ENCODE data around the gene C12orf43. TPM values are rescaled to one million over a fixed set of nuclear protein-coding genes. Genes with fewer than 3 reads are reported as not detected.
"Not testable (repeated sequence)": the region's sequence is repeated elsewhere in the genome, so short reads cannot be mapped to it uniquely, and the experiment has no call there.

Gene C12orf43
- total RNA-seq, 1 donor from 2014 or later: 21.2 TPM

- Mint-ChIP-seq H3K4me1 (ENCODE audit: unreplicated experiment) (no peaks in the 10 kb centered on the region), H3K27ac (peak overlapping the region; percentile 50), H3K36me3 (no peaks in the 10 kb centered on the region), H3K9me3 (no peaks in the 10 kb centered on the region), H3K4me3 (no peak overlapping the region), H3K27me3 (peaks cover 36% of the 10 kb centered on the region)
- TF ChIP-seq CTCF (conservative IDR thresholded peaks at IDR 0.05): no peak
- DNase-seq (ENCODE audit: extremely low spot score, unreplicated experiment): no peak
Measured at GRCh38 chr12:121048442-121048841, 32.2 kb upstream of the C12orf43 start.

GRCh38 chr12:121047400-121047799 lies 31.1 kb upstream of the C12orf43 start:
- peaks cover 46% of the 10 kb centered on the region for H3K27me3 Mint-ChIP-seq
- not testable (repeated sequence) for H3K36me3 Mint-ChIP-seq; H3K9me3 Mint-ChIP-seq; DNase-seq (ENCODE audit: extremely low spot score, unreplicated experiment); H3K27ac Mint-ChIP-seq; H3K4me3 Mint-ChIP-seq; H3K4me1 Mint-ChIP-seq (ENCODE audit: unreplicated experiment)

DNA sequence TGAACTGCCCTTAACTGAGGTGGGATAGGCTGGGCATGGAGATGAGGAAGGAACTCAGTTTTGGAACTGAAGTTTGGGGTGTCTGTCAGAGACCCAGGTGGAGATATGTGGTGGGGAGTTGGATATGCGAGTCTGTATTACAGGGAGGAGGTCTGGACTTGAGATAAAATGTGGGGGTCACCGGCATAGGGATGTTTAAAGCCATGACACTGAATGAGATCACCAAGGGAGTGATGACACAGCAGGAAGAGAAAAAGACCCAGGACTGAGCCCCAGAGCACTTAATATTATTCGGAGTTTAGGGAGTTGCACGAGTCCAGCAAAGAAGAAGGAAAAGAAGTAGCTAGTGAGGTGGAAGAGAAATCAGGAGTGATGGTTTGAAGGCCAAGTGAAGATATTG lies 26.8 kb upstream of the C12orf43 start:
- no peaks in the 10 kb centered on the region for H3K9me3 Mint-ChIP-seq
- H3K4me1 Mint-ChIP-seq (ENCODE audit: unreplicated experiment): no peaks in the 10 kb centered on the region
- peaks cover 55% of the 10 kb centered on the region for H3K27me3 Mint-ChIP-seq
- no peak for DNase-seq (ENCODE audit: extremely low spot score, unreplicated experiment)
- H3K27ac Mint-ChIP-seq: no peak overlapping the region
- H3K4me3 Mint-ChIP-seq: no peak overlapping the region
- no peaks in the 10 kb centered on the region for H3K36me3 Mint-ChIP-seq
- TF ChIP-seq CTCF (conservative IDR thresholded peaks at IDR 0.05): no peak

GRCh38 chr12:121038861-121039668 lies 22.8 kb upstream of the C12orf43 start, which contains the start of gene OASL:
Gene OASL (minus strand): TSS chr12:121039246. CDS start chr12:121038971, 275 bp downstream.
- TF ChIP-seq CTCF (conservative IDR thresholded peaks at IDR 0.05): no peak
- no peaks in the 10 kb centered on the region for H3K36me3 Mint-ChIP-seq
- no peak for DNase-seq (ENCODE audit: extremely low spot score, unreplicated experiment)
- peaks cover 45% of the 10 kb centered on the region for H3K27me3 Mint-ChIP-seq
- no peak within 1 kb of the TSS for H3K27ac Mint-ChIP-seq
- H3K4me1 Mint-ChIP-seq (ENCODE audit: unreplicated experiment): no peaks in the 10 kb centered on the region
- H3K4me3 Mint-ChIP-seq: no peak within 1 kb of the TSS
- H3K9me3 Mint-ChIP-seq: no peaks in the 10 kb centered on the region

DNA sequence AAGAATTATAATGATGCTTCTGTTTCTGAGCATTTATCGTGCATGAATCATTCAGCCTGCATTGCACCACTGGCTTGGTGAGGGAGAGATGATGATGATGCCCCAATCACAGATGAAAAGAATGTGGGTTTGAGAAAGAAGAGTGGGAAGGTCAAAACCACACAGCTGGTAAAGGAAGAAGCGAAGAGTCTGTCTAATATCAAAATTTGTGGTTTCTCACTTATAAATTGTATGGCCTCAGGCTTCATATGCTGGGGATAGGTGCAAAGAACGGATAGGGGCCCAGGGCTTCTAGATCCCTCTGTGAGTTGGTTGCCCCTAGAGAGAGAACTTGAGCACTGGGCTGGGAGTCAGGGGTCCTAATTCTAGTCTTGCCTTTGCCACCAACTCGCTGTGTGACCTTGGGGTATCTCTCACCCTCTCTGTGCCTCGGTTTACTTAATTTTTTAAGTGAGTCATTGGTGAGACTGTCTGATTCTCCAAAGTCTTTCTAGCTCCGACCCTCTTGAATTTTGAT lies 20.6 kb upstream of the C12orf43 start:
- TF ChIP-seq CTCF (conservative IDR thresholded peaks at IDR 0.05): no peak
- Mint-ChIP-seq H3K4me3 (no peak overlapping the region), H3K36me3 (no peaks in the 10 kb centered on the region), H3K4me1 (ENCODE audit: unreplicated experiment) (no peaks in the 10 kb centered on the region), H3K27ac (no peak overlapping the region), H3K9me3 (no peaks in the 10 kb centered on the region), H3K27me3 (peaks cover 25% of the 10 kb centered on the region)
- DNase-seq (ENCODE audit: extremely low spot score, unreplicated experiment): no peak

DNA sequence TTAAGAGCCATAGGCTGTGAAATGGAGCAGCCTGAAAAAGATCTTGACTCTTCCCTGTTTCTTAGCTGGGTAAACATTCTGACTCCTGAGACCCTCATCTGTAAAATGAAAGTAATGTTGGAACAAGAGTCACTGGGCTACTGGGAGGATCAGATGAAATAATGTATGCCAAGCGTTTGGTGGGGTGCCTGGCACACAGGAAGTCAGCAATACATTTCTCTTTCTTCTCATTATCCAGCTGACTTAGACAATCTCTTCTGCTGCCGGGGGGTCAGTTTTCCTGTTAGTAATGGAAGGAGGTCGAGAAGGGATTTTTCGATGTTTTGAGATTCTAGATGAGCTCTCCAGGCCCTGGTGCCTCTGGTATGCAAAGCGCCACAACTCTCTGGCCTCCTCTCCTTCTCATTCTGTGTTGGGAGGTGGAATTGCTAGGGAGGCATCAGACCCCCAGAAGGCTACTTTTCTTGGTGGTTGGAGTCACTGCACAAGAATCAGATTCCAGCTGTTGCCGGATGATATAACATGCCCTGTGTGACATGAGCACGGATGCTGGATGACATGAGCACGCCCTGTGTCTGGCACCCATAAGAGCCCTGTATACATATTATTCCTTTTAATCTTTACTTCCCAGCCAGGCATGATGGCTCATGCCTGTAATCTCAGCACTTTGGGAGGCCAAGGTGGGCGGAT lies 18.5 kb upstream of the C12orf43 start:
- Mint-ChIP-seq H3K9me3 (no peaks in the 10 kb centered on the region), H3K27me3 (peaks cover 13% of the 10 kb centered on the region), H3K36me3 (no peaks in the 10 kb centered on the region), H3K27ac (no peak overlapping the region), H3K4me1 (ENCODE audit: unreplicated experiment) (no peaks in the 10 kb centered on the region), H3K4me3 (no peak overlapping the region)
- TF ChIP-seq CTCF (conservative IDR thresholded peaks at IDR 0.05): no peak
- DNase-seq (ENCODE audit: extremely low spot score, unreplicated experiment): no peak
